ENCODE results near the gene MB.

The MB gene

DNA sequence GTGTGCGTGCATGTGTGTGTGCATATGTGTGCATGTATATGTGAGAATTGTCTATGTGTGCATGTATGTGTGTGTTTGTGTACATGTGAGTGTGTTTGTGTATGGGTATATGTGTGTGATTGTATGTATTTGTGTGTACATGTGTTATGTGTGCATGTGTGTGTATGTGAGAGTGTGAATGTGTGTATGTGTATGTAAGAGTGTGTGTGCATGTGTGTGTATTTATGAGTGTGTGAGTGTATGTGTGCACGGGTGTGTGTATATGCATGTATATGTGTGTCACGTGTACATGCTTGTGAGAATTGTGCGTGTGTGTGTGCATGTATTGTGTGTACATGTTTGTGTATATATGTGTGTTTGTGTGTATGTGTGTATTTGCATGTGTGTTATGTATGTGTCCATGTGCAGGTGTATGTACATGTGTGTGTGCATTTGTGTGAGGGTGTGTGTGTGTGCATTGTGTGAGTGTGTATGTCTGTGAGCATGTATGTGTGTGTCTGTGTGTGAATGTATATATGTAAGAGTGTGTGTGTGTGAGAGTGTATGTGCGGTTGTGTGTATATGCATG lies 16.0 kb downstream of the MB start:
- H3K4me3 ChIP-seq (ENCODE audit: low read depth, low read length), result no peak overlapping the region
- DNase-seq (ENCODE audit: low read depth), result no peak

GRCh38 chr22:35600476-35600875 lies 16.7 kb downstream of the MB start:
- no peak overlapping the region for H3K4me3 ChIP-seq (ENCODE audit: low read depth, low read length)
- no peak for DNase-seq (ENCODE audit: low read depth)

- DNase-seq (ENCODE audit: low read depth), result no peak
- H3K4me3 ChIP-seq (ENCODE audit: low read depth, low read length), result no peak overlapping the region
Measured at GRCh38 chr22:35599364-35599763, 17.8 kb downstream of the MB start.

DNA sequence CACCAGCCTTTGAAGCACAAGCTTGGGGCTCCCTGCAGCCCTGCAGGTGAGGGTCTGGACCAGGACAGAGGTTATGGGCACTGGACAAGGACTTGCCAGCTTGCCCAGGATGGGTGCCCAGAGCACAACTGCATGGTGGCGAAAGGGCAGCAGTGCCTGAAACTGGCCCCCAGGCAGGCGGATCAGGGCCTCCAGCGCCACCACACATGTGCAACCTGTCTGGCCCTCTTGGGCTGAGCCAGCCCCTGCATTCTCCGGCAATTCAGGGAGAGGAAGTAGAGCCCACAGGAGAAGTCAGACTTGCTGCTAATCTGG lies 18.8 kb downstream of the MB start:
- DNase-seq (ENCODE audit: low read depth), result no peak
- H3K4me3 ChIP-seq (ENCODE audit: low read depth, low read length), result no peak overlapping the region

GRCh38 chr22:35597692-35598395 lies 19.3 kb downstream of the MB start:
- no peak overlapping the region for H3K4me3 ChIP-seq (ENCODE audit: low read depth, low read length)
- no peak for DNase-seq (ENCODE audit: low read depth)

GRCh38 chr22:35596821-35597220 lies 20.3 kb downstream of the MB start:
- no peak for DNase-seq (ENCODE audit: low read depth)
- H3K4me3 ChIP-seq (ENCODE audit: low read depth, low read length), result no peak overlapping the region

DNA sequence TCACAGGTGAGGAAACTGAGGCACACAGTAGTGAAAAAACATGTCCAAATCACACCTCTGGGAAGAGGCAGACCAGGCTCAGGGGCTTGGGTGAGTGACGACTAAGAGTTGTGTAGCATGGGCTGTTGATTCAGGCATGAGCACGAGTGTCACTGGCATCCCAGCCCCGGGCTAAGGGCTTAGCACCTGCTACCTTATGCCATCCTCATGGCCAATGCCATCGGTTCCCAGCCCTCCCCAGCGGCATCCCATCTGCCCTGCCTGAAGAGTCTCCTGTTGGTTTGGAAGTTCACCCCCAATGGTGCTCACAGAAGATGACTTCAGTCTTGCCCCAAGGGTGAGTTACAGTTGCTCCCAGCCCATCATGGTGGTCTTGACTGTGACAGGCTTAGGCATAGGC lies 22.4 kb downstream of the MB start:
- no peak overlapping the region for H3K4me3 ChIP-seq (ENCODE audit: low read depth, low read length)
- DNase-seq (ENCODE audit: low read depth), result no peak

- DNase-seq (ENCODE audit: low read depth), result no peak
- H3K4me3 ChIP-seq (ENCODE audit: low read depth, low read length), result no peak overlapping the region
Measured at GRCh38 chr22:35593891-35594470, 23.1 kb downstream of the MB start.

- DNase-seq (ENCODE audit: low read depth), result no peak
- no peak overlapping the region for H3K4me3 ChIP-seq (ENCODE audit: low read depth, low read length)
Measured at GRCh38 chr22:35593071-35593890, 23.8 kb downstream of the MB start.

- no peak for DNase-seq (ENCODE audit: low read depth)
- no peak overlapping the region for H3K4me3 ChIP-seq (ENCODE audit: low read depth, low read length)
Measured at GRCh38 chr22:35592418-35592967, 24.6 kb downstream of the MB start.

- no peak overlapping the region for H3K4me3 ChIP-seq (ENCODE audit: low read depth, low read length)
- no peak for DNase-seq (ENCODE audit: low read depth)
Measured at GRCh38 chr22:35591714-35592417, 25.3 kb downstream of the MB start.

GRCh38 chr22:35590634-35591295 lies 26.4 kb downstream of the MB start:
- no peak for DNase-seq (ENCODE audit: low read depth)

GRCh38 chr22:35589756-35590093 lies 27.4 kb downstream of the MB start:
- H3K4me3 ChIP-seq (ENCODE audit: low read depth, low read length), result no peak overlapping the region
- no peak for DNase-seq (ENCODE audit: low read depth)

More at GRCh38 chr22:35590634-35591295, 26.4 kb downstream of the MB start:
- no peak overlapping the region for H3K4me3 ChIP-seq (ENCODE audit: low read depth, low read length)

DNA sequence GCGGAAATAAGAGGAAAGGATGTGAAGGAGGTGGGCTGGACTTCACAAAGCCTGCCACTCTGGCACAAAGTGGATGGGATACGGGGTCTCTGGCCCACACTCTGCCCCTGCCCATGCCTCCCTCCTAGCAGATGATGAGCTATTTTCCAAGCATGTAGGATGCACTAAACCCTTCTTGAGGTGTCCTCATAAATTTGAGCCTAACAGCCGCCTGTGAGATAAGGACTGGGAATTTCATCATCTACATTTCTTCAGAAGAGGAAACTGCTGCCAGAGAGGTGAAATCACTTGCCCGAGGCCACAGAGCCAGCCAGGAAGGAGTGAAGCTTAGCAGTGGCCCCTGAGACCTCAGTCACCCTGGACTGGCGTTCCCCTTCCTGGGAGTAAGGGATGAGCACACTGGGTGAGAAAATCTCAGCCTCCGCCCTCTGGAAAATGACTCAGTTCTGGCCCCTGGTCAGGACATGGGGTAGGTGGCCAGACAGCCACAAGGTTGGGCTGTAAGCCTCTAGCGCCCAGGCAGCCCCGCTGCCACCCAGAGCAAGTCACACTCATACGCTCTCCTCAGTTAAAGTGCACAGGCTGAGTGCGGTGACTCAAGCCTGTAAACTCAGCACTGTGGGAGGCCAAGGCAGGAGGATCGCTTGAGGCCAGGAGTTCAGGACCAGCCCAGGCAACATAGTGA lies 27.9 kb downstream of the MB start:
- no peak overlapping the region for H3K4me3 ChIP-seq (ENCODE audit: low read depth, low read length)
- DNase-seq (ENCODE audit: low read depth), result peak; percentile 16

DNA sequence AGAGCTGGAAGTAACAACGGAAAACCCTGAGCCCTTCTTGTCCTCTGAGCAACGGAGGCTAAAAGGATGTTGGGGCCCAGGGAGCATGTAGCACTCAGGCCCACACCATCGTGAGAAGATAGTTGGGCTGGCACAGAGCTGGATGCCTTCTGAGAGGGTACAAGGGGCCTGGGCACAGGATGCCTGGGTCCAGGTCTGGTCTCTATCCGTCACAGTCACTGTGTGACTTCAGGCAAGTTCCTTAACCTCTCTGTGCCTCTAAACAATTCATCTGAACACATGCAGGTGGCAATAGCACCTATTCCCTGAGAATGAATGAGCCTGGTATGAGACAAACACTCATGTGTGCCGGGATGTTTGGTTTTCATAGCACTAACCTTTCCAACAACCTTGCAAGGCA lies 29.2 kb downstream of the MB start:
- H3K4me3 ChIP-seq (ENCODE audit: low read depth, low read length), result no peak overlapping the region
- no peak for DNase-seq (ENCODE audit: low read depth)

DNA sequence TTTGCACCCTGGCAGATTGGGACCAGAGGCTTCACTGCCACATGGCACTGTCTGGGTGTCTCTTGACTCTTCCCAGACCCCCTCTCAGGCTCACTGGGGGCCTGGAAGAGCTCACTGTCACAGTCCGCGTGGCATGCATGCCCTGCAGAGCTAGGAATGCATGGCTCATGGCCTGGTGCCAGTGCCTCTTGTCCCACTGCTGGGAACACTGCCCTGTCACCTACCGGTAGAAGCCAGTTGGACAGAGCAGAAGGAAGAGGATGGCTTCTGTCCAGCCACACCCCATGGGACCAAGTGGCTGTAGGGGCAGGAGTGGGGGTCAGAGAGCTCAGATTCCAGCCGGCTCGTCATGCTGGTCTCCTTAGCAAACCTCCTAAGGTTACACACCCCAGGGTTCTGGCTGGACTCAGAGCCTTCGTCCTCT lies 29.7 kb downstream of the MB start:
- no peak overlapping the region for H3K4me3 ChIP-seq (ENCODE audit: low read depth, low read length)
- no peak for DNase-seq (ENCODE audit: low read depth)

DNA sequence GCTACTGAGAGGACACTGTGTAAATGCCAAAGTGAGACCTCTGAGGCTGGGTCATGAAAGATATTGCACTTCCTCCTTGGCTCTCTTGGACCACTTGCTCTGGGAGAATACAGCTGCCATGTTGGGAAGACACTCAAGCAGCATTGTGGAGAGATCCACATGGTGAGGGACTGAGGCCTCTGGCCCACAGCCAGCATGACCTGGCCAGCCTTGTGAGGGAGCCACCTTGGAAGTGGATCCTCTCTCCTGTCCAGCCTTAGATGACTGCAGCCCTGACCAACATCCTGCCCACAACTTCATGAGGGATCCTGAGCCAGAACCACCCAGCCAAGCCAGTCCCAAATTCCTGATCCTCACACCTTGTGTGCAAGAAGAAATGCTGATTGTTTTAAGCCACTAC lies 30.4 kb downstream of the MB start:
- no peak overlapping the region for H3K4me3 ChIP-seq (ENCODE audit: low read depth, low read length)
- no peak for DNase-seq (ENCODE audit: low read depth)

DNA sequence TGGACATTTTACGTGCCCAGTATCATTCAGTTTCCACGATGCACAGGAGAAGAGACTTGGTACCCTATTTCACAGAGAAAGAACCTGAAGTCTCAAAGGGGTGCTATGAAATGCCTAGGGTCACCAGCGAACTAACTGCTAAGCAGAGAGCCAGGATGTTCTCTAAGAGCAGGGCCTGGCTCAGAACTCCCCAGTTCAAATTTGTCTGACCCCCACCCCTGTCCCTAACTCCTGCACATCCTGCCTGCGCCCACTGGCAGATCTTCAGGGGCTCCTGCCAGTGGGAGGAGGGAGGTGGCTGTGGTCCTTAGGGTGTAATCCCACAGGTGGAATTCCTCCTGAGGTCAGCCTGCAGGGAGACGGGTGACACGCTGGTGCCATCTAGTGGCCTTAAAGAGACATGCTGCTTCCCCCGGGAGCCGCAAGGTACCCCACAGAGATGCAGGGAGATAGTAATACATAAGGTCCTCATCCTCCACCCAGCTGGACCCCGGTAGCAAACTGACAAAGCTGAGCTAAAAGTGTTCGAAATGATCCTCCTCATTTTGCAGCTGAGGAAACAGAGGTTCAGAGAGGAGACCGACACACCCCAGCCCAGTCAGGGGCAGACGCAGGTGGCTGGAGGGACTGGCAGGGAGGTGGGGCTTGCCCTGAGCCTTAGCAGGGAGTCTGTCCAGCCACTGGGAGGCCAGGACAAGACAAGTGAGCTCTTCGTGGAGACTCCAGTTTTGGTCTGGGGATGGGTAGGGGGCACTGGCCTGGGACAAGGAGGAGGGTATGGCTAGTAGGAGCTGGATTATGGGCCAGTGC lies 34.1 kb downstream of the MB start:
- no peak for DNase-seq (ENCODE audit: low read depth)
- H3K4me3 ChIP-seq (ENCODE audit: low read depth, low read length), result no peak overlapping the region

Measured in skeletal muscle cell (primary cell).